ENCODE measurements around the gene RASAL2.

The RASAL2 gene

DNA sequence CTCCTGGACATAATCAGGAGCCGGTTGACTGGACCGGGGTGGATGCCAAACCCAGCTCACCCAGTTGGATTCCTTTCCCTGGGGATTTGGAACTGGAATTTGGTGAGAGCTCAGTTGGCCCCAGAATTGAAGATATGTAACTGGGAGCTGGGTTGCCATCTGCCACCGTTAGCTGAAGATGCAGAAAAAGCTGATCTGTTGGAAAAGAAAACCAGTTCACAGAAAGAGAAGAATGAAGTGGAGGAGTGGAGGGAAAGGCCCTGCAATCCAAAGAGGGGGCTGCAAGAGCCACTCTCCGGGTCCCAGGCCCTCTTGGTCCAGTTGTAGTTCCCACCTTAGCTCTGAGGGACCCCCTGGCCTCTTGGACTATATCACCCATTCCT is 435.0 kb downstream of the RASAL2 start:
- no peak for DNase-seq

GRCh38 chr1:178529364-178530036 is 435.6 kb downstream of the RASAL2 start:
- no peak for DNase-seq

- DNase-seq, result no peak
Measured at GRCh38 chr1:178530037-178530402, 436.1 kb downstream of the RASAL2 start.

DNA sequence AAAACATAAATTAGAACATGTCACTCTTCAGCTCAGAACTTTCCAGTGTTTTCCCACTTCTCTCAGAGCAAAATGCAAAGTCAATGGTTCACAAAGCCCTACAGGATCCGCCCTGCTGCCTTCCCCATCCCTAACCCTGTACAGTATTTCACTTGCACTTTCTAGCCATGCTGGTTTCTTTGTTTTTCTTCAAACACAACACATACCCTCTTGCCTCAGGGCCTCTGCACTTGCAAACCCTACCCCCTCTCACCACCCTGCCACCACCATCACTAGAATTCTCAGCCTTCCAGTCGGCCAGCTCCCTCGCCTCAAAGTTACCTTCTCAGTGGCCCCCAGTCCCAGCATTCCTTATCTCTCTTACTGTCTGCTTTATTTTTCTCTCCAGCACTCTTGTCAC is 436.6 kb downstream of the RASAL2 start:
- DNase-seq, result no peak

DNA sequence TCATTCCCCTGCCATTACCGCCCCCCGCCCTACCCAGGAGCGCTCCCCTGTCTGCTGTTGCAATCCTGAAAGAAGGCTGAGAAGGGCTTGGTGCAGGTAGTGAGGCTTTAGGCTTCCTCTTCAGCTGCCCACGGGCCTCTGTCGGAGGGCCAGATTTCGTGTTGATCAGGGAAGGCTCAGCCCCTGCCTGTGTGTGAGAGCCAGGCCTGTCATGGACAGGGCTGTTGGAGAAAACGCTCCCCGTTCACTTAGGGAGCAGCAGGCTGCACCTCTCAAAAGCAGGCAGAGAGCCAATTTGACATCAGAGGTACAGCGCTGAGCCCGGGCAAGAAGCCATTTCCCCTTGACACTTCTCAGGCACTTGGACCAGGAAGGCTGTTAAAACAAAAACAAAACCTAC is 438.0 kb downstream of the RASAL2 start:
- DNase-seq, result no peak

DNA sequence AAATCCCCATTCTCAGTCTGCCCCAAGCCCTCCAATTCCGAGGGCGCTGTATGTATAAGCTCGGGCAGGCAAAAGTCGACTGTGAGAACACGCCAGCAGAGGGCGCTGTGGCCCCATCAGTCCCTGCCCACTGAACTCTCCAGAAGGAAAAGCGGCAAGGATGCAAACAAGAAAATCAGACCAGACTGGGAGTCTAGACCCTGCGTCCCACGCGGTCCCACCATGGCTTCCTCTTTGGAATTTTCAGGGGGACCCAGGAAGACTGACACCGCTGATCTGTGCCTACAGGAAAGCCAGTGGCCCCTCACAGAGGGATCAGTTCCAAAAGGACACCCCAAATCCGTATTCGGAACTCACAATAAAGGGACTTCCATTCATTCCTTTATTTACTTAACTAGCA is 438.5 kb downstream of the RASAL2 start:
- peak; percentile 80 to 83 for DNase-seq

DNA sequence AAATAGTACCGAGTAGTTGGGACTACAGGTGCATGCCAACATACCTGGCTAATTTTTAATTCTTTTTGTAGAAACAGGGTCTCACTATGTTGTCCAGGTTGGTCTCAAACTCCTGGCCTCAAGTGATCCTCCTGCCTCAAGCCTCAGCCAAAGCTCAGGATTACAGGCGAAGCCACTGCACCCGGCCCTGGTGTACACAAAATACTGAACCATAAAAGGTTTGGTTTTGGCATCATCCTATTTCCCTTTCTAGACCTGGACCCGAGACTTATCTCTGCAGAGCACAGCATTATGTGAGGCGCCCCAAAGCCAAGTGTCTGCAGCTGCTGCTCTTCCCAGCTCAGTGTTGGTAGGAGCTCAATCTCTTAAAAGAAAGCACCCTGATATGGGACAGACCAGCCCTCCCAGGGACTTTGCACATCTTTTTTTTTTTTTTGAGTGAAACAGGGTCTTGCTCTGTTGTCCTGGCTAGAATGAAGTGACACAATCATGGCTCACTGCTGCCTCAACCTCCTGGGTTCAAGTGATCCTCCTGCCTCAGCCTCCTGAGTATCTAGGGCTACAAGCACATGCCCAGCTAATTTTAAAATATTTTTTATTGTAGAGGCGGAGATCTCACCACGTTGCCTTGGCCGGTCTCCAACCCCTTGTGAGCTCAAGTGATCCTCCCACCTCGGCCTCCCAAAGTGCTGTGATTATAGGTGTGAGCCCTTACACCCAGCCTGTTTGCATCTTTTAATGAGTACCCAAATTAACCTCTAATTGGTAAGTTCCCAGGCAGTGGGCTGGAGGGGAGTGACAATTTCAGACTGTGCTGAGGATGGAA is 439.4 kb downstream of the RASAL2 start:
- DNase-seq, result no peak

Measured in stimulated activated CD4-positive, alpha-beta T cell treated with anti-CD3 and anti-CD28 coated beads, Interleukin-2, amount 100 ng/mL, for 24 hours (primary cell).